AG10803 (cell line): ENCODE measurements around the gene CCNB1IP1.
A peak's percentile ranks its signal among the peaks of the same experiment; 100 is the strongest.

ENCODE experiments used
- DNase-seq: peaks from one replicate; pipeline ENCODE4 v3.0.0; 2010; ENCODE audit warnings: low read depth
- H3K4me3 ChIP-seq: 2 replicates; pipeline ENCODE4 v1.5.1; 2011; ENCODE audit warnings: mild to moderate bottlenecking, low read length, control low read depth
- TF ChIP-seq, protein P1 (sequence below): conservative IDR thresholded peaks from 2 replicates; pipeline ENCODE4 v1.5.1; 2011; ENCODE audit warnings: mild to moderate bottlenecking, low read length, control low read depth, inconsistent platforms

The CCNB1IP1 gene, protein sequence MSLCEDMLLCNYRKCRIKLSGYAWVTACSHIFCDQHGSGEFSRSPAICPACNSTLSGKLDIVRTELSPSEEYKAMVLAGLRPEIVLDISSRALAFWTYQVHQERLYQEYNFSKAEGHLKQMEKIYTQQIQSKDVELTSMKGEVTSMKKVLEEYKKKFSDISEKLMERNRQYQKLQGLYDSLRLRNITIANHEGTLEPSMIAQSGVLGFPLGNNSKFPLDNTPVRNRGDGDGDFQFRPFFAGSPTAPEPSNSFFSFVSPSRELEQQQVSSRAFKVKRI

DNA sequence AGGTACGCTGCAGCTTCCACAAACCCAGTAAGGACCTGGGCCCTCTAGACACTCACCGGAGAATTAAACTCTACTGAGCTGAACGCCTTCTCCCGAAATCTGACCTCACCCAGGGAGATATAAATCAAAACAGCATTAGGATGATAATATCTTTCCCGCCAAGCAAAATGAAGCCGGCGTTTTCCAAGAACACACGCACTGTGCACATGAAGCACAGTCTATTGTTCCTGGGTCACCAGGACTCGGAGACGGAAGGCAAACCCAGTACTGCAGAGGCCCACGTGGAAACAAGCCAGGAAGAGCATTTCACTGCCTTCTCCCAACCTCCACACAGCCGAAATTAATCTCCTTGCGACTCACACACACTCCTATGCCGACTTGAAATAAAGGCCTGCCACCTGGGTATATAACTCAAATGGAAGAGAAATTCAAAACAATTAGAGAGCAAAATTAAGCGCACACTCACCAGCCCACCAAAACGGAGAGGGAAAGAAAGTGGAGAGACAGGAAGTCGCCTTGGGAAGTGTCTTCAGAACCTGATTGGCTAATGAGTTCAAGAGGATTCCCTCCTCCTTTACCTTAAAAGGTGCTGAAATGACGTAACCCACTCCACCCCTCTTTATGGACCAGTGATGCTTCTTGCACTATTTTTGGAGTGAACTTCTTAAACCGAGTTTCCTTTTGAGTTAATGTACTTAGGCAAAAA lies at the start of gene CCNB1IP1:
TSS of gene CCNB1IP1 (minus strand) at position 492 of the 706 bp plus-strand sequence. CDS start 16,756 bp downstream, outside the sequence.
- TF ChIP-seq, protein P1, sequence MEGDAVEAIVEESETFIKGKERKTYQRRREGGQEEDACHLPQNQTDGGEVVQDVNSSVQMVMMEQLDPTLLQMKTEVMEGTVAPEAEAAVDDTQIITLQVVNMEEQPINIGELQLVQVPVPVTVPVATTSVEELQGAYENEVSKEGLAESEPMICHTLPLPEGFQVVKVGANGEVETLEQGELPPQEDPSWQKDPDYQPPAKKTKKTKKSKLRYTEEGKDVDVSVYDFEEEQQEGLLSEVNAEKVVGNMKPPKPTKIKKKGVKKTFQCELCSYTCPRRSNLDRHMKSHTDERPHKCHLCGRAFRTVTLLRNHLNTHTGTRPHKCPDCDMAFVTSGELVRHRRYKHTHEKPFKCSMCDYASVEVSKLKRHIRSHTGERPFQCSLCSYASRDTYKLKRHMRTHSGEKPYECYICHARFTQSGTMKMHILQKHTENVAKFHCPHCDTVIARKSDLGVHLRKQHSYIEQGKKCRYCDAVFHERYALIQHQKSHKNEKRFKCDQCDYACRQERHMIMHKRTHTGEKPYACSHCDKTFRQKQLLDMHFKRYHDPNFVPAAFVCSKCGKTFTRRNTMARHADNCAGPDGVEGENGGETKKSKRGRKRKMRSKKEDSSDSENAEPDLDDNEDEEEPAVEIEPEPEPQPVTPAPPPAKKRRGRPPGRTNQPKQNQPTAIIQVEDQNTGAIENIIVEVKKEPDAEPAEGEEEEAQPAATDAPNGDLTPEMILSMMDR: no peak
- H3K4me3 ChIP-seq: peak within 1 kb of the TSS; percentile 70
- peak; percentile 85 for DNase-seq

DNA sequence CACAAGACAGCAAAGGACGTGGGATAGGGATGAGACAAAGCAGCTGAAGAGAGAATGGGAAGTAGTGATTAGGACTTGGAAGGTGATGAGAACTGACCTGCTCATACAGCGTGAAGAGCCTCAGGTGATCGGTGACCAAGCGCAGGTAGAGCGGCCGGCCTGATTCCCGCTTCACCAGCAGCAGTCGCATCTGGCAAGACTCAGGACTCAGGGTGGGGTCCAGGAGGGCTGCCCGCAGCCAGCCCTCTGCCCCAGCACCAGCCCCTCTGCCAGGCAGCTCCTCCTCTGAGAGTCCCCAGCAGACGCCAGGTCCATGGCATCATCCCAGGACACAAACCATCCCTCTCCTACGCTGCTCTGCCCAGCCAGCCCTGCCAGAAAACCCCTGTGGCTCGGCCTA lies 49.4 kb upstream of the CCNB1IP1 start:
- TF ChIP-seq, protein P1: no peak
- DNase-seq: no peak
- no peak overlapping the region for H3K4me3 ChIP-seq

DNA sequence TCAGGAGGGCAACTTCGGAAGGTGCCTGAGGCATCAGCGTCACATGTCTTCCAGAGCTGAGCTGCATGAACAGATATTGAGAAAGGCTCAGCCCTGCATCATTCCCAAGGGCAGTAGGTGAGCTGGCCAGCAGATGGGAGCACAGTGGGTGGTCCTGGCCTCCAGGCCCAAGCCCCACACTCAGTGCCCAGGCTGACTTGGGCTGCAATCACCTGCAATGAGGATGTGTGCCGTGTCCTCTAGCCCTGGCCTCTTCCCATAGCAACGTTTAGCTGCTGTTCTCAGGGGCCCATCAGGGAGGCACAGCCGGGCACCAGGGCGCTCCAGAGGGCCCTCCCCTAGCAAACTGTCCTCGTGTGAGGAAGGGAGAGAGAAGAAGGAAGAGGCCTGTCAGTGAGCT lies 48.3 kb upstream of the CCNB1IP1 start:
- TF ChIP-seq, protein P1: no peak
- DNase-seq: no peak

DNA sequence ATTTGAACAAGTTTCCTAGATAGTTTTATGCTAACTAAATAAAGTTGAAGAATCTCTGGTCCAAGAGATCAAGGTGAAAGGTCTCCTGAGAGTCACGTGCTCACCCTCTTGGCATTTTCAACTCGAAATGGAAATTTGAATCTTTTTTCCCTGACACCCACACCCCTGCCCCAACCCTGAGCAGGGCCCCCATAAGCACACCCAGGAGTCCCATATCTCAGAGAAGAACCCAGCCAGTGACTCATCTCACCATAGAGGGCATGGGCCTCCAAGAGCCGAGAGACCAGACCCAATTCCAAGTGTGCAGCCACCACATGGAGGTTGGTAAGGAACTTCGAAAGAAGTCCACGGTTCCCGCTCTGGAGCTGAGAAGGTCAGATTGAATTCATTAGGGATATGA lies 47.6 kb upstream of the CCNB1IP1 start:
- H3K4me3 ChIP-seq: no peak overlapping the region
- TF ChIP-seq, protein P1: no peak
- no peak for DNase-seq

More for the DNA sequence above, 48.3 kb upstream of the CCNB1IP1 start:
- H3K4me3 ChIP-seq: no peak overlapping the region

DNA sequence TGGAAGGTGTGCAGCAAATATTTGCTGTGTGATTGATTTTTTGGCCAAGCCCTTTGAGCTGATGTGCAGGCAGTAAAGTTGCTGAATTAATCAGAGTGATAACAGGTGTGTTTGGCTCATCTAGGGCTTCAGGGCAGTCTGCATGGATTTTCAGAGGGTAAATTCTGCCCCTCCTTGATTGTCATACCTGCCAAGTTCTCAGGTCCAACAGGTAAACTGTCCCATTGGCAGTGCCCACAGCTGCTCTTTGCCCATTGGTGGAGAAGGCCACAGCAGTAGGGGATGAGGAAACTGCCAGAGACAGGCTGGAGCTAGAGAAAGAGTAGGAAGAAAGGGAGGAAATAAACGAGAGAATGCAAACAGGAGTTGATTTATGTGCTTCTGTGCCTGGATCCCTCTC lies 46.7 kb upstream of the CCNB1IP1 start:
- TF ChIP-seq, protein P1: no peak
- H3K4me3 ChIP-seq: no peak overlapping the region
- DNase-seq: no peak

DNA sequence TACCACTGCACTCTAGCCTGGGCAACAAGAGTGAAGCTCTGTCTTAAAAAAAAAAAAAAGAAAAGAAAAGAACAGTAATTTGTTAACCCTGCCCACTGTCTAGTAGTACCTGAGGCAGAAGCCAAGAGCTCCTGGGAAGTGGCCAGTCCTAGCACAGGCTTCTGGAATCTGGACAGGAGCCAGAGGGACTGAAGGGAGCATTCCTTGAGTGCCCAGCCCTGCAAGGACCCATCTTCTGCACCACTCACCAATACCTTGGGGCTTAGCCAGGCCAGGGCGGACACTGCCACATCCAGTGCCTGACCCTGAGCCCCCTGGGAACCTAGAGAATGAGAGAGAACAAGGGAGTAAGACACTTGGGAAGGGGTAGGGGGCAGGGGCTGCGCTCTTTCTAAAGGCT lies 44.1 kb upstream of the CCNB1IP1 start:
- no peak overlapping the region for H3K4me3 ChIP-seq

More for the DNA sequence above, 44.1 kb upstream of the CCNB1IP1 start:
- no peak for DNase-seq
- TF ChIP-seq, protein P1: no peak
